ENCODE data around the gene ANKRD42. TPM values are rescaled to one million over a fixed set of nuclear protein-coding genes. Genes with fewer than 3 reads are reported as not detected.
A peak's percentile ranks its signal among the peaks of the same experiment; 100 is the strongest.

ANKRD42 gene
- total RNA-seq, 1 experiment from 2014 or later: 8.6 TPM

GRCh38 chr11:83158357-83158786 is 35.1 kb upstream of the ANKRD42 start:
- peak overlapping the region; percentile 100 for H3K27ac Mint-ChIP-seq (ENCODE audit: low read depth, unreplicated experiment)
- peaks cover 14% of the 10 kb centered on the region for H3K4me1 Mint-ChIP-seq (ENCODE audit: insufficient read depth, unreplicated experiment)
- CTCF ChIA-PET: interaction anchor here (0.6 to 1.8 kb wide), 6 partner anchors 23 to 291 kb away, joined by 3 to 7 read pairs (median 5); partner anchors contain the start of gene RAB30
- no peak for DNase-seq (ENCODE audit: unreplicated experiment)
- intact Hi-C loops (cut with micrococcal nuclease): loop anchor here (10.0 kb wide), 2 partner anchors 86 to 126 kb away; partner anchors contain the start of gene CCDC90B
- no peaks in the 10 kb centered on the region for H3K9me3 Mint-ChIP-seq (ENCODE audit: unreplicated experiment)
- peaks cover 56% of the 10 kb centered on the region for H3K36me3 Mint-ChIP-seq (ENCODE audit: insufficient read depth, unreplicated experiment)
- no peak for TF ChIP-seq CTCF (IDR thresholded peaks at IDR 0.05; ENCODE audit: unreplicated experiment)
- POLR2A ChIA-PET: interaction anchor here (0.6 to 7.1 kb wide), 23 partner anchors 8 to 257 kb away, joined by 3 to 188 read pairs (median 6); partner anchors contain the start of genes ANKRD42, CCDC90B, DDIAS and PRCP
- BruUV-seq (replicated peaks): no TSS peak
- H3K27me3 Mint-ChIP-seq (ENCODE audit: insufficient read depth, unreplicated experiment): no peaks in the 10 kb centered on the region
- peak overlapping the region; percentile 98 for H3K4me3 Mint-ChIP-seq (ENCODE audit: unreplicated experiment)

- TF ChIP-seq CTCF (IDR thresholded peaks at IDR 0.05; ENCODE audit: unreplicated experiment): no peak
- peak overlapping the region; percentile 98 for H3K4me3 Mint-ChIP-seq (ENCODE audit: unreplicated experiment)
- peaks cover 62% of the 10 kb centered on the region for H3K36me3 Mint-ChIP-seq (ENCODE audit: insufficient read depth, unreplicated experiment)
- no peak for DNase-seq (ENCODE audit: unreplicated experiment)
- peaks cover 14% of the 10 kb centered on the region for H3K4me1 Mint-ChIP-seq (ENCODE audit: insufficient read depth, unreplicated experiment)
- BruUV-seq (replicated peaks): no TSS peak
- intact Hi-C loops (cut with micrococcal nuclease): loop anchor here (10.0 kb wide), 2 partner anchors 86 to 126 kb away; partner anchors contain the start of gene CCDC90B
- H3K9me3 Mint-ChIP-seq (ENCODE audit: unreplicated experiment): no peaks in the 10 kb centered on the region
- POLR2A ChIA-PET: interaction anchor here (0.6 to 7.1 kb wide), 38 partner anchors 8 to 258 kb away, joined by 3 to 188 read pairs (median 5); partner anchors contain the start of genes ANKRD42, CCDC90B, DDIAS and PRCP
- CTCF ChIA-PET: interaction anchor here (0.7 to 1.8 kb wide), 8 partner anchors 65 to 292 kb away, joined by 3 to 7 read pairs (median 4); partner anchors contain the start of gene RAB30
- H3K27me3 Mint-ChIP-seq (ENCODE audit: insufficient read depth, unreplicated experiment): no peaks in the 10 kb centered on the region
- peak overlapping the region; percentile 100 for H3K27ac Mint-ChIP-seq (ENCODE audit: low read depth, unreplicated experiment)
These were observed 34.3 kb upstream of the ANKRD42 start for GRCh38 chr11:83158965-83159901.

- peak overlapping the region; percentile 100 for H3K27ac Mint-ChIP-seq (ENCODE audit: low read depth, unreplicated experiment)
- peak overlapping the region; percentile 98 for H3K4me3 Mint-ChIP-seq (ENCODE audit: unreplicated experiment)
- H3K4me1 Mint-ChIP-seq (ENCODE audit: insufficient read depth, unreplicated experiment): peaks cover 14% of the 10 kb centered on the region
- no peaks in the 10 kb centered on the region for H3K27me3 Mint-ChIP-seq (ENCODE audit: insufficient read depth, unreplicated experiment)
- CTCF ChIA-PET: interaction anchor here (0.8 to 1.8 kb wide), 7 partner anchors 66 to 293 kb away, joined by 3 to 7 read pairs (median 4); partner anchors contain the start of gene RAB30
- H3K36me3 Mint-ChIP-seq (ENCODE audit: insufficient read depth, unreplicated experiment): peaks cover 72% of the 10 kb centered on the region
- intact Hi-C loops (cut with micrococcal nuclease): loop anchor here (1.0 to 10.0 kb wide), 3 partner anchors 85 to 254 kb away; partner anchors contain the start of gene CCDC90B
- H3K9me3 Mint-ChIP-seq (ENCODE audit: unreplicated experiment): no peaks in the 10 kb centered on the region
- no peak for TF ChIP-seq CTCF (IDR thresholded peaks at IDR 0.05; ENCODE audit: unreplicated experiment)
- POLR2A ChIA-PET: interaction anchor here (0.6 to 7.1 kb wide), 34 partner anchors 7 to 259 kb away, joined by 3 to 188 read pairs (median 5); partner anchors contain the start of genes ANKRD42, CCDC90B, DDIAS and PRCP
- no TSS peak for BruUV-seq (replicated peaks)
- peak; percentile 36 for DNase-seq (ENCODE audit: unreplicated experiment)
These were observed 33.3 kb upstream of the ANKRD42 start for GRCh38 chr11:83159902-83160865.

Measured in MCF 10A (cell line).